Measurements from ENCODE around the gene SGCA.

- no peak for TF ChIP-seq CTCF (conservative IDR thresholded peaks at IDR 0.05; ENCODE audit: low read depth in 2 of 2)
- TF ChIP-seq EZH2phosphoT487 (IDR thresholded peaks at IDR 0.05; ENCODE audit: unreplicated experiment), result no peak
- no peak for TF ChIP-seq NANOG (IDR thresholded peaks at IDR 0.05; ENCODE audit: borderline replicate concordance)
- no peak for TF ChIP-seq REST (IDR thresholded peaks at IDR 0.05; ENCODE audit: unreplicated experiment)
- peak; percentile 20 for TF ChIP-seq EZH2 (IDR thresholded peaks at IDR 0.05; ENCODE audit: low read depth, unreplicated experiment)
- TF ChIP-seq POLR2AphosphoS5 (IDR thresholded peaks at IDR 0.05; ENCODE audit: low read depth), result no peak; the same call in 1 of the 2 replicates
- no peak for TF ChIP-seq ZNF114 (CRISPR knock-in tag; IDR thresholded peaks at IDR 0.05)
- TF ChIP-seq JUNB (IDR thresholded peaks at IDR 0.05; ENCODE audit: unreplicated experiment), result no peak
- peak; percentile 92 for TF ChIP-seq CREB1 (CRISPR knock-in tag; IDR thresholded peaks at IDR 0.05; ENCODE audit: low read depth)
- no peak for TF ChIP-seq ZNF331 (CRISPR knock-in tag; IDR thresholded peaks at IDR 0.05; ENCODE audit: low read depth)
Measured at GRCh38 chr17:50199803-50200456, 34.1 kb downstream of the SGCA start.

Measured in GM23338 (cell line).